ENCODE measurements around the gene HOXC4. TPM values are rescaled to one million over a fixed set of nuclear protein-coding genes. Genes with fewer than 3 reads are reported as not detected.

Gene HOXC4
- total and polyA plus RNA-seq, 2 of the 4 experiments (the other 2 are of a cell fraction) = under 0.01 to 0.26 TPM

- Histone ChIP-seq H2BK20ac (ENCODE audit: low read depth, low read length) (no peak overlapping the region), H3K79me1 (ENCODE audit: low read depth in 1 of 2, low read length in 2 of 2) (no peaks in the 10 kb centered on the region), H3K4me2 (ENCODE audit: low read depth, low read length) (no peak overlapping the region), H3K27ac (ENCODE audit: insufficient read depth, low read length) (no peak overlapping the region), H3K18ac (ENCODE audit: low read depth, low read length) (no peak overlapping the region), H3K4ac (ENCODE audit: low read depth, low read length) (no peak overlapping the region), H3K36me3 (ENCODE audit: control insufficient read depth, insufficient read depth, low read length) (no peaks in the 10 kb centered on the region), H4K20me1 (ENCODE audit: insufficient read depth, low read length) (no peaks in the 10 kb centered on the region), H4K91ac (ENCODE audit: insufficient read depth, low read depth, low read length) (no peak overlapping the region), H3K23ac (ENCODE audit: low read depth, low read length) (no peak overlapping the region), H3K27me3 (ENCODE audit: control insufficient read depth, insufficient read depth, low read length) (peaks cover 87% of the 10 kb centered on the region), H2BK5ac (ENCODE audit: low read depth, low read length, poor library complexity, severe bottlenecking) (no peak overlapping the region), H4K5ac (ENCODE audit: low read depth, low read length) (no peak overlapping the region), H3K4me1 (ENCODE audit: control insufficient read depth, insufficient read depth, low read length) (no peaks in the 10 kb centered on the region), H2AFZ (replicated peaks; ENCODE audit: low read length, poor library complexity) (no peak overlapping the region), H3K9me1 (ENCODE audit: insufficient read depth, low read length) (no peaks in the 10 kb centered on the region), H2AK9ac (replicated peaks; ENCODE audit: low read depth, low read length, poor library complexity) (no peak overlapping the region), H4K8ac (ENCODE audit: low read depth in 2 of 2, low read length in 2 of 2) (no peak overlapping the region), H3K4me3 (ENCODE audit: insufficient read depth, low read depth, low read length) (no peak overlapping the region), H3K56ac (ENCODE audit: extremely low read depth, insufficient read depth, low read length) (no peak overlapping the region), H2AK5ac (ENCODE audit: low read depth, low read length) (no peak overlapping the region), H2BK15ac (ENCODE audit: low read depth, low read length) (no peak overlapping the region), H3K9ac (ENCODE audit: low read depth, low read length) (no peak overlapping the region), H2BK120ac (ENCODE audit: low read depth, low read length) (no peak overlapping the region), H3K9me3 (ENCODE audit: control insufficient read depth, insufficient read depth, low read length) (peaks cover 4% of the 10 kb centered on the region), H3K14ac (replicated peaks; ENCODE audit: low read depth, low read length) (no peak overlapping the region)
- ChIA-PET CTCF (no interaction called here), POLR2A (ENCODE audit: unreplicated experiment) (no interaction called here)
- in situ Hi-C loops (cut with MboI; ENCODE audit: low sequenced_read_pairs) = no loop called here
- ATAC-seq (ENCODE audit: low read depth) (no peak), DNase-seq (no peak)
- TF ChIP-seq SMC3 (IDR thresholded peaks at IDR 0.05; ENCODE audit: low read depth, low read length) (no peak), CTCF (conservative IDR thresholded peaks at IDR 0.05; ENCODE audit: low read depth, low read length) (no peak), POLR2A (IDR thresholded peaks at IDR 0.05; ENCODE audit: low read depth, low read length) (no peak)
- BruUV-seq (replicated peaks) = no TSS peak
- intact Hi-C loops (cut with micrococcal nuclease) = no loop called here
- WGBS, 2 experiments (ENCODE audit: extremely low coverage in 2 of 2, insufficient read length in 1 of 2) = 21% methylated on average over 6 of the region's 43 CpGs; no CpG with 5 or more reads in 1 of the 2 experiments
- dilution Hi-C loops (cut with HindIII; ENCODE audit: low sequenced_read_pairs, unreplicated experiment) = no loop called here
Measured at GRCh38 chr12:54019091-54019811, 34.4 kb upstream of the HOXC4 start.
